ENCODE data around the gene ATF4.

Gene ATF4

DNA sequence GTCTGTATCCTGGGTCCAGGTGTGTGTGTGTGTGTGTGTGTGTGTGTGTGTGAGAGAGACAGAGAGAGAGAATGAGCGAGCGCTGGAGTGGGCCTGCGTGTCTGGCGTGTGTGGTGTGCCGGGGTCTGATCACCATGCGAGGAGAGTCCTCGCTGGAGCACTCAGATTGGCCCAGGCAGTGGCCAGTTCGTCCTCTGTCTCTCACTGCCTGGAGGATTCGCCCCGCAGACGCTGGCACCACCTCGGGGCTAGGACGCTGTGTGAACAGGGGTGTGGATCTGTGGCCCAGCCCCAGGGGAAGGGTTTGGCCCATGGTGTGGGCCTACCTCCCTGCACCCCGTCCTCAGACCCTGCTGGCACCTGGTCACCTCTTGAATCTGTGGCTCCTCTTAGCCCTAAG lies 38.6 kb downstream of the ATF4 start:
- DNase-seq: no peak

DNA sequence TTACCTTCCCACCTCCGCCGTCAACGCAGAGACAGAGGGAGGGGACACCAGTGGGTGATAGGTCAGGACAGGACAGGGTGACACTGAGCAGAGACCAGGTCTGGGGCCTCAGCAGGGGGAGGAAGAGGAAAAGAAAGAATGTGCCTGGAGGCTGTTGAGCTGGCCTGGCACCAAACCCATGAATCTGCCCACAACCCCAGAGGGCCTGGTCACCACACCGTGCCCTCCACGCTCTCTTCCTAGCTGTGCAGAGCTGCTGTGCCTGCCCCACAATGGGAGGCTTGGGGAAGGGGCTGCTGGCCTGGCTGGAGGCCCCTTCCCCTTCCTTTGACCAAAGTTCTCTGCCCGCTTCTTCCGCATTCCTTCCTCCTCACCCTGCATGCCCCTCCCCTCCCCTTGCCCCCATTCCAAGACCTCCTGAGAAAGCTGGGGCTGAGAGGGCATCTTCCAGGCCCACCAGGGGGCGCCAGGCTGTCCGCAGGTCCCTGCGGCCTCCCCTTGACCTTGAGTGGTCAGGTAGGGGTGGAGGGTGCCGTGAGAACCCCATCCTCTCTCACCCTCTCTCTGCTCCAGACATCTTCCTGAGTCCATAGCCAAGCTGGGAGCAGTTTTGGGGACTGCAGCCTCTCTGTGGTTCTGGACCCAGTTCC lies 39.2 kb downstream of the ATF4 start:
- DNase-seq: no peak

DNA sequence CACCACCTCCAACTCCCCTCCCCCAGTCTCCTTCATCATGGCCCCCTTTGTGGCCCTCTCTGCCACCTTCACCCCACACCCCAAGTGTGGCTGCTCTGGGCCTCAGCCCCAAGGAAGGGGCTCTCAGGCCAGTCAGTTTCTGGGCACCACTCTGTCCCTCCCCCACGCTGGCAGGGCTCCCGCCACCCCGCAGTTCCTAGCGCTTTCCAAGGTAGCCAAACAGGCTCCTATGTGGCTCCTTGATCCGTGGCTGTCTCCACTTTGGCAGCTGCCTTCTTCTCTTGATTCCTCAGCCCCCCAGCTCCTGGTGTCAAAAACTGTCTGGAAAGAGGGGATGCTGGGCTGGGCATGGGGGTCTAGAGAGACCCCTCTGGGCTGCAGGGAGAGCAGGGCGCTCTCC lies 39.8 kb downstream of the ATF4 start:
- DNase-seq: no peak

DNA sequence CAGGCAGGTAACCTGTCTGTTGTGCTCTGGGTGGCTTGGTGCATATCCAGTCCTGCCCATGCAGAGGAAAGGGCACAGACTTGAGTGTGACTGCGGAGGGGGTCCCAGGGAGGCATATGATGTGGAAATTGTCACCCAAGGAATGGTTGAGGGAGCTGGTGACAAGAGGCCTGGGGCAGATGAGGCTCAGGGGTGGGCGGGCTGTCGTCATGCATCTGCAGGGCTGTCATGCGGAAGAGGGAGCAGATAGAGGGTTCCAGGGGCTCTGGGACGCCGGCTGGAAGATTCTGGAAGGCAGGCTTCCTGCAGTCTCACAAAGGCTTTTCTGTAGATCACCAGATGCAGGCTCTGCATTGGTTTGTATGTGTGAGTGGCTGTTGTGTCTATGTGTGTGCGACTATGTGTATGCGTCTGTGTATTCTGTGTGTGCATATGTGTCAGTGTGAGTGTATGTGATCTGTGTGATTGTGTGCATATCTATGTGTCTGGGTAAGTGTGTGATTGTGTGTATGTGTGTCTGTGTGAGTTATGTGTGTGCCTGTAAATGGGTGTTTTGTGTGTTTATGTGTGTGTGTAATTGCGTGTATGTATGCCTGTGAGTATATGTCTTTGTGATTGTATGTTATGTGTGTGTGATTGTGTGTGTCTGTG lies 42.6 kb downstream of the ATF4 start:
- no peak for DNase-seq

DNA sequence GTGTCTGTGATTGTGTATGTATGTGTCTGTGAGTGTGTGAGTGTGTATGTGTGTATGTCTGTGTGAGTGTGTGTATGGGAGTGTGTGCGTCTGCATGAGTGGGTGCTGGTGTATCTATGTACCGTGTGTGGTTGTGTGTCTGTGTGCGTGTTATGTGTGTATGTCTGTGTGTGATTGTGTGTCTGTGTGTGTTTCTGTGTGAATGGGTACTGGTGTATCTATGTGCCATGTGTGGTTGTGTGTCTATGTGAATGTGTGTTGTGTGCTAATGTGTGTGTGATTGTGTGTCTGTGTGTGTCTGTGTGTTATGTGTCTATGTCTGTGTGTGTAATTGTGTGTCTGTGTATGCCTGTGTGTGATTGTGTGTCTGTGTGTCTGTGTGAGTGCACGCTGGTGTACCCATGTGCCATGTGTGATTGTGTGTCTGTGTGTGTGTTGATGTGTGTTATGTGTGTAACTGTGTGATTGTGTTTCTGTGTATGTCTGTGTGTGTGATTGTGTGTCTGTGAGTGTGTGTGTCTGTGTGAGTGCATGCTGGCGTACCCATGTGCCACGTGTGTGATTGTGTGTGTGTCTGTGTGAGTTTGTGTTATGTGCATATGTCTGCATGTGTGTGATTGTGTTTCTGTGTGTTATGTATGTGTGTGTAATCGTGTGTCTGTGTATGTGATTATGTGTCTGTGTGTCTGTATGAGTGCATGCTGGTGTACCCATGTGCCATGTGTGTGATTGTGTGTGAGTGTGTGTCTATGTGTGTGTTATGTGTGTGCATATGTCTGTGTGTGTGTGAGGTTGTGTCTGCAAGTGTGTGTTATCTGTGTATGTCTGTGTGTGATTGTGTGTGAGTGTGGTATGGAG lies 43.4 kb downstream of the ATF4 start:
- DNase-seq: no peak

DNA sequence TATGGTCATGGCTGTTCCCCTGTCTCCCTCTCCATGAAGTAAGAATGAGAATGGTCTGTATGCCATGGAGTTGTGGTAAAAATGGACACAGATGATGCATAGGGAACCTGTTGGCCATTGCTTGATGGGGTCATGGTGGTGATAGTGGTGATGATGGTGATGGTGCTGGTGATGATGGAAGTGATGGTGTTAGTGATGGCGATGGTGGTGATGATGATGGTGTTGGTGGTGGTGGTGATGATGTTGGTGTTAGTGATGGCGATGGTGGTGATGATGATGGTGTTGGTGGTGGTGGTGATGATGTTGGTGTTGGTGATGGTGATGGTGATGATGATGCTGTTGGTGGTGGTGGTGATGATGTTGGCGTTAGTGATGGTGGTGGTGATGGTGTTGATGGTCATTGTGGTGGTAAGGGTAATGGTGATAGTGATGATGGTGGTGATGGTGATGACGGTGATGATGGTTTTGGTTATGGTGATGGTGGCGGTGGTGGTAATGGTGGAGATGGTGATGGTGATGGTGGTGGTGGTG lies 45.1 kb downstream of the ATF4 start:
- DNase-seq: no peak

DNA sequence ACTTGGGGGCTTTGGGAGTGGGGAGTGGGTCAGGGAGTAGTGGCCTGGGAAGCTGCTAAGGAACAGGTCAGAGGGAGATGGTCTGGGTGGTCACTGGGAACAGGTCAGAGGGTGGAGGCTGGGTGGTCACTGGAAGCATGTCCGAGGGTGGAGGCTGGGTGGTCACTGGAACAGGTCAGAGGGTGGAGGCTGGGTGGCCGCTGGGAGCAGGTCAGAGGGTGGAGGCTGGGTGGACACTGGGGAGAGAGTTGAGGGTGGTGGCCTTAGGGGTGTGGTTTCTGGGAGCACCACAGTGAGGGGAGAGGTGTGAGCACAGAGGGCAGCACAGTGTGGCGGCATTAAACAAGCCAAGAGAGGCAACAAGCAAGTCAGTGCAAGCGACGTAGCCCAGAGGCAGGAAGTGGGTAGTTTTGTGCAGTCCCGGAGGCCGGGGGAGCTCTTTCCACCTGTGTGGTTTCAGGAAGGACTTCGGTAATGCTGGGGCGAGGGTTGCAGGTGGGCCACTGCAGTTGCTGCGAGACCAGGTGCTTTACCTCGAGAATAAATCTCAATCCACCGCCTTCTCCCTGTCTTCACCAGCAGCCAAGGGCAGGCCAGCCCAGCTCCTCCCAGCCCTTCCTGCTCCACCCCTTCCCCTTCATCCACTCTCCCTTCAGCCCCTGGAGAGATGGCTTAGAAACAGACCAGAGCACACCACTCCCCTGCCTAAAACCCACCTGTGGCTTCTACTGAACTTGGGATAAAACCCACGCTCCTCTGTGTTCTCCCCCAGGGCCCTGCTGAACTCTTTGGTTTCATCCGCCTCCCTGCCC lies 47.0 kb downstream of the ATF4 start:
- DNase-seq: no peak

DNA sequence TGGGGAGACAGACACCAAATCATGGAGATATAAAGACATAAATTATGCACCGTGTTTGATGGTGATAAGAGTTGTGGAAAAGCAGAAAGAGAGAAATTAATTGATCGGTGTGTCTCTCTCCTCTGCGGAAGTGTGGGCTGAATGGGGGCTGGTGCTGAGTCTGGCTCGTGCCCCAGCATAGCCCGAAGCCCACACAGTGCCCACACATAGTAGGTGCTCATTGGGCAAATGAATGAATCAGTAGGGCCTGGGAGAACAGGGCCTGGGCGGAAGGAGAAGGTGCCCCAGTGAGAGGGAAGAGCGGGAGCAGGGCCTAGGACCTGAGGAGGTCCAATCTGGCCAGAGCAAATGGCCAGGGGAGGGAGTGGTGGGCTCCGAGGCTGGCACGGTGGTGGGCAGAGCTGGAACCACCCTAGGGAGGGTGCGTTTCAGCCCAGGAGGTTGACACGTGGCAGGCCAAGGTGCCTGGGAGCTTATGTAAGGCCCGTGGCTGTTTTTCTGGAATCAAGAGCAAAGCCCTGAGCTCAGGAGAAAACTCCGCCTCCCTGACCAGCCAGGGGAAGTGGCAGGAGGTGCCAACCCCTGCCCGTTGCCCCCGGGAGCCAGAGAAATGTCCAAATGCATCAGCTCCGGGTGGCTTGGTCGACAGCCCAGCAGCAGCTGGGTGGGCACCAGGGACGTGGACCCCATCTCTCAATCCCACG lies 48.1 kb downstream of the ATF4 start:
- DNase-seq: no peak

DNA sequence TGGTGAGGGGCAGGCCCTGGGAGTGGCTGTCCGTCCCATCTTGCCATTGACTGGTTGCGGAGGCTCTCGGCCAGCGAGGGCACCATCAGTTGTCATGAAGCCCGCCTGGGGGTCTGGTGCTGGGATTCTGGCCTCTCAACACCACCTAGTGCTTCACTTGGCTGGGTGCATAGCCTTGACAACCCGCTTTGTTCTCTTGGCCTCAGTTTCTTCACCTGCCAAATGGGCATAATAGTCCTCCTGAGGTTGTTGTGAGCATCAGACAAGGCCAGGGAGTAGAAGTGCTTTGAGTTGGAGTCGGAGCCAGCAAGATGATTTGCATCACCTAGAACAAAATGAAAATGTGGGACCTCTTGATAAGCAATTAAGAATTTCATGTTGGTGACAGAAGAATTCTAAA lies 48.7 kb downstream of the ATF4 start:
- no peak for DNase-seq

DNA sequence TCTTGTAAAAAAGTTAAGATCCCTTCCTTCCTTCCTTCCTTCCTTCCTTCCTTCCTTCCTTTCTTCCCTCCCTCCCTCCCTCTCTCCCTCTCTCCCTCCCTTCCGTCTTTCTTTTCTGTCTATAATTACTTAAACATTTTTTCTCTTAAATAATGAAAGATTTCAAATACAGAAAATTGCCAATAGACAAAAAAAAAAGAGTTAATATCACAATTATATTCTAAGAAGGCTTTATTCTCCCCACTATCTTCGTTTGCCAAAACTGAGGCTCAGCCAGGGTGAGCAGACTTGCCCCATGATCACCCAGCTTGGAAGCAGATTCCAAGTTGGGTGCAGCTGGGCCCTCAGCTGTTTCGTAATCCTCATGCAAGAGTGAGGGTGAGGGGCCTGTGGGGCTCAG lies 49.9 kb downstream of the ATF4 start:
- no peak for DNase-seq

DNA sequence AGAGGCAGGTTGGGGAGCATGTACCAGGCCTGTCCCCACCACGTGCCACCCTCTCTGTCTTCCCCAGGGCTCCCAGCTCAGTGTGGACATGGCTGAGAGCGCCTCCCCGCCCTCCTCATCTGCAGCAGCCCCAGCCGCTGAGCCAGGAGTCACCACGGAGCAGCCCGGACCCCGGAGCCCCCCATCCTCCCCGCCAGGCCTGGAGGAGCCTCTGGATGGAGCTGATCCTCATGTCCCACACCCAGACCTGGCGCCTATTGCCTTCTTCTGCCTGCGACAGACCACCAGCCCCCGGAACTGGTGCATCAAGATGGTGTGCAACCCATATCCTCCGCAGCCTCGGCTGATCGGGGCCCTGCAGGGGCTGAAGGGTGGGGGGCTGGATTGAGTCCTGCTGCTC lies 50.3 kb downstream of the ATF4 start, which contains the start of gene CACNA1I:
Gene CACNA1I (plus strand): TSS at position 89 of the 400 bp plus-strand sequence. CDS start 0 bp downstream, at position 89.
- no peak for DNase-seq

DNA sequence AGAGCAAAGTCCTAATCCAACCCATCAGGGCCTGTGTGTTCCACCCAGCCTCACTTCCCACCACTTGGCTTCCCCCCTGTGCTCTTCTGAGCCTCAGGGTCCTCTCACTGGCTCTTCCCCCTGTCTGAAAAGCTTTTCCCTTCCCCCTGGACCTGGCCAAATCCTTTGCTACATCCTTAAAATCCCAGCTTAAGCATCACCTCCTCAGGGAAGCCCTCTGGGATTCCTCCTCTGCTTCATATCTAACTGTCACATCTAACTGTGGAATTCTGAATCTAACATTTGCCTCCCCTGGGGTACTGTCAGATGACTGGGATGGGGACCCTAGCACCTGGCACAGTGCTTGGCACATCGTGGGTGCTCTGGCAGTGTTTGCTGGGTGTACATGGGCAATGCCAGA lies 51.2 kb downstream of the ATF4 start:
- DNase-seq: no peak

Data from hippocampal formation (tissue), 2 donors.